K562 (cell line): ENCODE results near the gene UNC80. TPM values are rescaled to one million over a fixed set of nuclear protein-coding genes. Genes with fewer than 3 reads are reported as not detected.

ENCODE experiments used
- ATAC-seq: fragments of 200-7000 bp; cut with Tn5 transposase; 3 replicates; pipeline ENCODE4 v1.9.1; 2020; ENCODE audit warnings: moderate library complexity
- BruUV-seq: library from RNA; stranded (reverse); fragments of 400-500 nt; replicated peaks from 2 replicates; lab custom pipeline; 2021; lab: Mats Ljungman, UMichigan
- CTCF ChIA-PET: fragments of 300-600 bp; formaldehyde crosslinking; extraction: SDS; loops from one replicate; lab custom pipeline; 2021; ENCODE audit warnings: low intra/inter-chr PET ratio; lab: Yijun Ruan, JAX
- POLR2A ChIA-PET: fragments of 300-600, 350-650 bp; sonication (Branson Sonifier 250); formaldehyde crosslinking; extraction: SDS; loops from one replicate; lab custom pipeline; 2021; ENCODE audit warnings: antibody characterized with exemption, inconsistent platforms; lab: Yijun Ruan, JAX
- DNase-seq, 4 experiments: peaks; one replicate each; pipeline versions ENCODE4 v3.0.0 to v3.0.0-alpha.2; 2011 to 2018; ENCODE audit warnings: low spot score in 3 of 4, mixed read lengths in 3 of 4; ENCODE audit errors: extremely low read depth in 1 of 4
- FAIRE-seq: peaks from 2 replicates; lab custom pipeline; 2011; peaks lifted over from hg19 to GRCh38; lab: Jason Lieb, UNC
- H2AFZ ChIP-seq: 2 replicates; pipeline ENCODE4 v1.6.0; 2011; ENCODE audit warnings: low read depth, low read length, control low read depth, inconsistent platforms
- H3K27ac ChIP-seq: fragments of 200-600 bp; 3 replicates; pipeline ENCODE4 v1.8.0; 2011; ENCODE audit warnings: low read depth, mild to moderate bottlenecking, control low read depth, inconsistent platforms, low read length, moderate library complexity, mixed read lengths; ENCODE audit errors: extremely low read depth
- H3K27me3 ChIP-seq, 2 experiments: fragments of 300-600 bp in 1 of 2; 2 replicates in 1 of 2; 3 replicates in 1 of 2; pipeline versions ENCODE4 v1.6.0 to v1.8.0; 2011; ENCODE audit warnings: inconsistent platforms in 2 of 2, low read length in 2 of 2, mild to moderate bottlenecking in 1 of 2, mixed read lengths in 1 of 2, moderate library complexity in 1 of 2; ENCODE audit not compliant: control insufficient read depth in 2 of 2, insufficient read depth in 2 of 2
- H3K36me3 ChIP-seq: fragments of 300-600 bp; 3 replicates; pipeline ENCODE4 v1.8.0; 2011; ENCODE audit warnings: mild to moderate bottlenecking, low read length, inconsistent platforms; ENCODE audit not compliant: control insufficient read depth, insufficient read depth
- H3K4me1 ChIP-seq, 2 experiments: fragments of 200-600 bp in 1 of 2; replicated peaks in 1 of 2; 2 replicates in 1 of 2; 3 replicates in 1 of 2; pipeline versions ENCODE4 v1.5.1 to v1.8.0; 2011; ENCODE audit warnings: inconsistent platforms in 2 of 2, low read length in 2 of 2, mild to moderate bottlenecking in 1 of 2, mixed read lengths in 1 of 2, moderate library complexity in 1 of 2; ENCODE audit not compliant: control insufficient read depth in 2 of 2, insufficient read depth in 2 of 2
- H3K4me2 ChIP-seq: 2 replicates; pipeline ENCODE4 v1.6.1; 2011; ENCODE audit warnings: low read length, control low read depth, inconsistent platforms, mixed read lengths; ENCODE audit not compliant: insufficient read depth
- H3K4me3 ChIP-seq: fragments of 200-600 bp; sonication (generic), shearing (Covaris generic); 2 replicates; pipeline ENCODE4 v1.5.1; 2016; ENCODE audit warnings: control low read depth, inconsistent platforms
- H3K79me2 ChIP-seq: fragments of 200-600 bp; 3 replicates; pipeline ENCODE4 v1.8.0; 2011; ENCODE audit warnings: low read length, inconsistent platforms; ENCODE audit not compliant: control insufficient read depth, insufficient read depth
- H3K9ac ChIP-seq, 2 experiments: 2 replicates each; pipeline versions ENCODE4 v1.6.0 to v1.6.1; 2011; ENCODE audit warnings: low read depth in 2 of 2, low read length in 2 of 2, control low read depth in 1 of 2, inconsistent platforms in 1 of 2, mild to moderate bottlenecking in 1 of 2, mixed read lengths in 1 of 2; ENCODE audit not compliant: insufficient read depth in 1 of 2
- H3K9me1 ChIP-seq: one replicate; pipeline ENCODE4 v1.6.0; 2011; ENCODE audit warnings: inconsistent platforms, mild to moderate bottlenecking, low read length, moderate library complexity; ENCODE audit not compliant: control insufficient read depth, insufficient read depth
- H3K9me3 ChIP-seq: replicated peaks from 2 replicates; pipeline ENCODE4 v1.5.1; 2011; ENCODE audit warnings: low read depth, low read length, inconsistent platforms; ENCODE audit not compliant: control insufficient read depth, insufficient read depth
- H4K20me1 ChIP-seq: replicated peaks from 2 replicates; pipeline ENCODE4 v1.6.1; 2011; ENCODE audit warnings: low read length, inconsistent platforms, mixed read lengths; ENCODE audit not compliant: control insufficient read depth, insufficient read depth
- FOS ChIP-seq: IDR thresholded peaks from 3 replicates; pipeline ENCODE4 v1.6.1; 2011; ENCODE audit not compliant: insufficient read length; ENCODE audit errors: extremely low read depth
- HCFC1 ChIP-seq: IDR thresholded peaks from 2 replicates; pipeline ENCODE4 v1.6.1; 2012; ENCODE audit warnings: low read depth, low read length, improper control_type of control experiment
- HNRNPL ChIP-seq: fragments of 200-400 bp; formaldehyde crosslinking; IDR thresholded peaks from 2 replicates; pipeline ENCODE4 v1.6.1; 2017; ENCODE audit warnings: low read depth, mild to moderate bottlenecking, low read length
- KAT8 ChIP-seq: fragments of 450-650 bp; IDR thresholded peaks from 2 replicates; pipeline ENCODE4 v1.6.1; 2016; ENCODE audit warnings: low read depth, mild to moderate bottlenecking
- RAD51 ChIP-seq: fragments of 450-650 bp; IDR thresholded peaks from 2 replicates; pipeline ENCODE4 v1.7.1; 2016; ENCODE audit warnings: low read depth, mild to moderate bottlenecking, borderline replicate concordance
- RBM39 ChIP-seq: fragments of 200-400 bp; formaldehyde crosslinking; optimal IDR thresholded peaks from 2 replicates; pipeline ENCODE3; 2018; ENCODE audit warnings: low read depth, low read length
- TFAM ChIP-seq: fragments of 250-450 bp; sonication (Bioruptor Pico); conservative IDR thresholded peaks from 2 replicates; pipeline ENCODE4 v1.5.0; 2021; ENCODE audit warnings: mild to moderate bottlenecking, moderate library complexity
- THRB ChIP-seq: fragments of 450-650 bp; formaldehyde crosslinking; conservative IDR thresholded peaks from 2 replicates; pipeline ENCODE4 v1.4.0; 2022; ENCODE audit warnings: mild to moderate bottlenecking, missing genetic modification characterization
- ZC3H8 ChIP-seq: fragments of 450-650 bp; IDR thresholded peaks from 2 replicates; pipeline ENCODE4 v1.6.1; 2017
- ZFPM2 ChIP-seq: fragments of 250-450 bp; sonication (Bioruptor Pico); IDR thresholded peaks from 2 replicates; pipeline ENCODE4 v1.5.1; 2022; ENCODE audit warnings: mild to moderate bottlenecking
- ZKSCAN1 ChIP-seq: fragments of 150-350 bp; IDR thresholded peaks from 2 replicates; pipeline ENCODE4 v1.6.1; 2016; ENCODE audit warnings: low read depth, low read length
- ZKSCAN8 ChIP-seq: fragments of 200-800 bp; sonication (Bioruptor generic); IDR thresholded peaks from 2 replicates; pipeline ENCODE4 v1.6.1; 2016; ENCODE audit warnings: missing genetic modification characterization, missing compliant biosample characterization
- ZNF184 ChIP-seq: sonication (generic); formaldehyde crosslinking; IDR thresholded peaks from 2 replicates; pipeline ENCODE4 v1.5.0; 2020; ENCODE audit warnings: missing genetic modification reagents
- in situ Hi-C: fragments of 300-500 bp; cut with MboI; formaldehyde crosslinking; loops from 4 replicates; pipeline ENCODE4 v1.15.0; 2018; ENCODE audit warnings: inconsistent platforms, mixed read lengths
- intact Hi-C: fragments of 100-400 bp; cut with micrococcal nuclease; formaldehyde crosslinking; loops from 2 replicates; pipeline ENCODE4 v1.14.2; 2022
- polyA plus RNA-seq, 8 experiments: library from polyadenylated mRNA; depleted of rRNA in 4 of 8; stranded (reverse) in 5 of 8; unstranded in 3 of 8; fragments of >200 nt; fragmentation: Nextera tagmentation in 2 of 8; fragmentation: Illumina TruSeq in 1 of 8; extraction: Ambion mirVana in 2 of 8; extraction: Trizol in 1 of 8; gene quantifications; 2 replicates each; pipeline versions ENCODE4 v1.2.1 to v1.2.3, GENCODE V29; 2011 to 2014; ENCODE audit warnings: inconsistent platforms in 1 of 8, missing spikeins in 1 of 8
- total RNA-seq, 7 experiments: library from RNA; depleted of rRNA in 6 of 7; stranded (reverse); fragments of >200 nt in 6 of 7; fragmentation: Illumina TruSeq in 2 of 7; extraction: Trizol in 2 of 7; gene quantifications; 2 replicates each; pipeline versions ENCODE4 v1.2.1 to v1.2.3, GENCODE V29; 2011 to 2021; ENCODE audit warnings: low replicate concordance in 1 of 7

UNC80 gene
- total and polyA plus RNA-seq, 9 of the 15 experiments (the other 6 are each of a cell fraction or from before 2014, with no cell fraction given) = under 0.01 to 0.04 (median 0.01) TPM; not detected in 5

GRCh38 chr2:209905691-209906090 is 134.1 kb downstream of the UNC80 start (continued):
- TF ChIP-seq RBM39 = no peak
- no peak for TF ChIP-seq HNRNPL
- no peak for TF ChIP-seq THRB (CRISPR knock-in tag)
- no peak for TF ChIP-seq ZC3H8
- no peak for TF ChIP-seq ZFPM2 (CRISPR knock-in tag)
- TF ChIP-seq FOS = no peak
- no peak for TF ChIP-seq RAD51
- no peak for TF ChIP-seq ZNF184 (CRISPR knock-in tag)
- TF ChIP-seq, all 486 proteins: peak for 0

GRCh38 chr2:209907746-209908145 is 136.1 kb downstream of the UNC80 start:
- H3K9me1 ChIP-seq = no peaks in the 10 kb centered on the region
- ChIA-PET CTCF (no interaction called here), POLR2A (no interaction called here)
- TF ChIP-seq TFAM = no peak
- TF ChIP-seq HCFC1 = no peak
- TF ChIP-seq ZKSCAN8 (CRISPR knock-in tag) = no peak
- no peak for TF ChIP-seq KAT8
- TF ChIP-seq ZKSCAN1 = no peak
- no peak overlapping the region for H3K9ac ChIP-seq
- no peak overlapping the region for H2AFZ ChIP-seq
- no peaks in the 10 kb centered on the region for H3K36me3 ChIP-seq
- H3K9me3 ChIP-seq = no peaks in the 10 kb centered on the region; the same call in 1 of the 2 replicates
- FAIRE-seq (no peak), DNase-seq (no peak), ATAC-seq (no peak)
- intact Hi-C loops = no loop called here
- no peak overlapping the region for H3K4me2 ChIP-seq
- H3K27me3 ChIP-seq = no peaks in the 10 kb centered on the region
- BruUV-seq = no TSS peak
- H3K4me1 ChIP-seq = no peaks in the 10 kb centered on the region
- no peak overlapping the region for H3K27ac ChIP-seq
- no peaks in the 10 kb centered on the region for H4K20me1 ChIP-seq
- H3K79me2 ChIP-seq = no peaks in the 10 kb centered on the region
- no peak overlapping the region for H3K4me3 ChIP-seq
- in situ Hi-C loops = no loop called here
